Kidney (tissue), 14 donors: ENCODE data around the gene TRPM3. TPM values are rescaled to one million over a fixed set of nuclear protein-coding genes. Genes with fewer than 3 reads are reported as not detected.

Source experiments
- DNase-seq, 5 donors: peaks; one replicate each; pipeline ENCODE4 v3.0.0-alpha.2; 2013 to 2020
- FAIRE-seq: peaks from 2 replicates; lab custom pipeline; 2012; peaks lifted over from hg19 to GRCh38; lab: Jason Lieb, UNC
- H3K27ac ChIP-seq, 2 donors: one replicate each; pipeline ENCODE4 v1.7.0; 2013; ENCODE audit warnings: low read depth in 2 of 2, low read length in 2 of 2, inconsistent platforms in 1 of 2
- H3K27me3 ChIP-seq: one replicate; pipeline ENCODE4 v1.7.1; 2013; ENCODE audit warnings: low read length, inconsistent platforms; ENCODE audit not compliant: control insufficient read depth, insufficient read depth
- H3K36me3 ChIP-seq, 3 donors: one replicate each; pipeline versions ENCODE4 v1.7.0 to v1.7.1; 2013; ENCODE audit warnings: low read length in 3 of 3, control low read depth in 1 of 3, inconsistent platforms in 1 of 3; ENCODE audit not compliant: insufficient read depth in 3 of 3, control insufficient read depth in 2 of 3
- H3K4me1 ChIP-seq, 3 donors: one replicate each; pipeline versions ENCODE4 v1.7.0 to v1.7.1; 2013; ENCODE audit warnings: low read length in 3 of 3, inconsistent platforms in 1 of 3, low read depth in 1 of 3; ENCODE audit not compliant: control insufficient read depth in 2 of 3, insufficient read depth in 2 of 3
- H3K4me3 ChIP-seq, 3 donors: one replicate each; pipeline versions ENCODE4 v1.7.0 to v1.8.1; 2013; ENCODE audit warnings: low read length in 3 of 3, control low read depth in 1 of 3, inconsistent platforms in 1 of 3
- H3K9ac ChIP-seq, 3 donors: one replicate each; pipeline versions ENCODE4 v1.7.0 to v1.7.1; 2013; ENCODE audit warnings: low read length in 3 of 3, control low read depth in 1 of 3, inconsistent platforms in 1 of 3
- H3K9me3 ChIP-seq, 3 donors: one replicate each; pipeline versions ENCODE4 v1.7.0 to v1.7.1; 2013; ENCODE audit warnings: low read length in 3 of 3, control low read depth in 1 of 3, inconsistent platforms in 1 of 3; ENCODE audit not compliant: control insufficient read depth in 2 of 3, insufficient read depth in 1 of 3
- intact Hi-C: fragments of 100-400 bp; cut with DNase I; formaldehyde crosslinking; loops from one replicate; pipeline ENCODE4 v1.11.1; 2022
- polyA plus RNA-seq: library from polyadenylated mRNA; stranded (reverse); fragments of 350-450 nt; fragmentation: Illumina TruSeq; extraction: RNeasy Lipid Tissue Mini Kit (QIAGEN cat#74804); gene quantifications from one replicate; pipeline ENCODE4 v1.2.3, GENCODE V29; 2014; ENCODE audit warnings: low read depth, low replicate concordance; ENCODE audit not compliant: insufficient read depth
- total RNA-seq: library from RNA; stranded (reverse); fragmentation: NEBNext Ultra II Directional; extraction: Animal tissue kit (Norgen Biotek cat#: 25700); gene quantifications from one replicate; pipeline ENCODE4 v1.2.1, GENCODE V29; 2021
- TF ChIP-seq, protein P1 (sequence below): IDR thresholded peaks from 3 replicates; pipeline ENCODE4 v1.5.1; 2012; ENCODE audit warnings: mild to moderate bottlenecking, moderate library complexity, borderline replicate concordance; ENCODE audit not compliant: insufficient read depth; ENCODE audit errors: extremely low read depth
- donor health status: control.
- donor health status: control.
- donor health status: control.
- donor health status: control.
- donor health status: control.
- donor health status: DM: yes; HTN: yes; CAD: no.
- donor health status: Normal renal cell carcinoma (clear cell type).

The TRPM3 gene
- total and polyA plus RNA-seq, 2 donors from 2014 or later: 8.8 to 11.4 TPM

GRCh38 chr9:70500793-70501192, 620.6 kb downstream of the TRPM3 start:
- Histone ChIP-seq H3K4me3 (no peak overlapping the region), H3K27ac (no peak overlapping the region)

GRCh38 chr9:70499621-70500020, 621.8 kb downstream of the TRPM3 start:
- Histone ChIP-seq H3K9ac (no peak overlapping the region), H3K27ac (no peak overlapping the region), H3K4me3 (no peak overlapping the region), H3K4me1 (peaks cover 0 to 3% (median 0%) of the 10 kb centered on the region in 3 donors), H3K9me3 (no peaks in the 10 kb centered on the region), H3K27me3 (no peaks in the 10 kb centered on the region), H3K36me3 (no peaks in the 10 kb centered on the region)
- no peak for DNase-seq
- intact Hi-C loops: no loop called here
- TF ChIP-seq, protein P1, sequence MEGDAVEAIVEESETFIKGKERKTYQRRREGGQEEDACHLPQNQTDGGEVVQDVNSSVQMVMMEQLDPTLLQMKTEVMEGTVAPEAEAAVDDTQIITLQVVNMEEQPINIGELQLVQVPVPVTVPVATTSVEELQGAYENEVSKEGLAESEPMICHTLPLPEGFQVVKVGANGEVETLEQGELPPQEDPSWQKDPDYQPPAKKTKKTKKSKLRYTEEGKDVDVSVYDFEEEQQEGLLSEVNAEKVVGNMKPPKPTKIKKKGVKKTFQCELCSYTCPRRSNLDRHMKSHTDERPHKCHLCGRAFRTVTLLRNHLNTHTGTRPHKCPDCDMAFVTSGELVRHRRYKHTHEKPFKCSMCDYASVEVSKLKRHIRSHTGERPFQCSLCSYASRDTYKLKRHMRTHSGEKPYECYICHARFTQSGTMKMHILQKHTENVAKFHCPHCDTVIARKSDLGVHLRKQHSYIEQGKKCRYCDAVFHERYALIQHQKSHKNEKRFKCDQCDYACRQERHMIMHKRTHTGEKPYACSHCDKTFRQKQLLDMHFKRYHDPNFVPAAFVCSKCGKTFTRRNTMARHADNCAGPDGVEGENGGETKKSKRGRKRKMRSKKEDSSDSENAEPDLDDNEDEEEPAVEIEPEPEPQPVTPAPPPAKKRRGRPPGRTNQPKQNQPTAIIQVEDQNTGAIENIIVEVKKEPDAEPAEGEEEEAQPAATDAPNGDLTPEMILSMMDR: no peak
- no peak for FAIRE-seq

More at GRCh38 chr9:70500793-70501192, 620.6 kb downstream of the TRPM3 start:
- Histone ChIP-seq H3K9ac (no peak overlapping the region), H3K36me3 (no peaks in the 10 kb centered on the region), H3K27me3 (no peaks in the 10 kb centered on the region), H3K4me1 (no peaks in the 10 kb centered on the region), H3K9me3 (no peaks in the 10 kb centered on the region)
- TF ChIP-seq, protein P1: no peak
- FAIRE-seq: no peak
- DNase-seq: no peak
- intact Hi-C loops: no loop called here

DNA sequence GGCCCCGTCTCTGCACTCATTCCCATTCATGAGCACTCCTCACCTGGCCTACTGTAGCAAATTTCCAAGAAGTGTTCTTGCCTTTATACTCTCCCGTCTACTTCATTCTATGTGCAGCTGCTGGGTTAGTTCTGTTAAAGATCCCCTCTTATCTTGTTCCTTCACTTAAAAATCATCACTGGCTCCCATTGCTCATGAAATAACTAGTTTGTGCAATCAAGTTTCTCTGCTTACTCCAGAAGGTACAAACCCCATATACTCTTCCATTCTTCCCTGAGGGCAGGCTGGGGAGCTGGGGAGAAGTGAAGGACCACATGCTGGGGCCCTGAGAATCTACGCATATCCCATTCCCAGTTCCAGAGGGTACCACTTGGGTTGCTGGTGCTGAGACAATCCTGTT, 622.6 kb downstream of the TRPM3 start:
- Histone ChIP-seq H3K4me1 (peaks cover 0 to 3% (median 0%) of the 10 kb centered on the region in 3 donors), H3K9ac (no peak overlapping the region), H3K27ac (no peak overlapping the region), H3K4me3 (no peak overlapping the region), H3K27me3 (no peaks in the 10 kb centered on the region), H3K9me3 (no peaks in the 10 kb centered on the region), H3K36me3 (no peaks in the 10 kb centered on the region)
- TF ChIP-seq, protein P1: no peak
- no peak for DNase-seq
- intact Hi-C loops: no loop called here
- FAIRE-seq: no peak

- H3K4me1 ChIP-seq: peaks cover 0 to 15% (median 14%) of the 10 kb centered on the region in 3 donors
- H3K27me3 ChIP-seq: no peaks in the 10 kb centered on the region
- H3K27ac ChIP-seq: no peak overlapping the region
- FAIRE-seq (no peak), DNase-seq (no peak)
- H3K9me3 ChIP-seq: no peaks in the 10 kb centered on the region
- no peak overlapping the region for H3K9ac ChIP-seq
- H3K36me3 ChIP-seq: no peaks in the 10 kb centered on the region
- intact Hi-C loops: no loop called here
- TF ChIP-seq, protein P1: no peak
- H3K4me3 ChIP-seq: no peak overlapping the region
Observed at GRCh38 chr9:70496244-70496643, 625.2 kb downstream of the TRPM3 start.
